ENCODE data around the gene CDYL.

CDYL gene

GRCh38 chr6:4977468-4977867, 201.3 kb downstream of the CDYL start:
- H3K4me1 ChIP-seq (ENCODE audit: control insufficient read depth in 1 of 2, insufficient read depth in 1 of 2, low read depth in 1 of 2, low read length in 1 of 2) = peaks cover 0 to 8% of the 10 kb centered on the region in 2 experiments
- no peak for TF ChIP-seq CTCF (IDR thresholded peaks at IDR 0.05)
- no peak overlapping the region for H3K27ac ChIP-seq
- no peak overlapping the region for H3K4me3 ChIP-seq (ENCODE audit: low read depth in 1 of 2, low read length in 1 of 2)
- H3K9me3 ChIP-seq = peaks cover 5% of the 10 kb centered on the region
- no peaks in the 10 kb centered on the region for H3K36me3 ChIP-seq
- H3K27me3 ChIP-seq = no peaks in the 10 kb centered on the region

GRCh38 chr6:4979426-4979825, 203.2 kb downstream of the CDYL start:
- Histone ChIP-seq H3K4me1 (ENCODE audit: control insufficient read depth in 1 of 2, insufficient read depth in 1 of 2, low read depth in 1 of 2, low read length in 1 of 2) (peaks cover 14 to 23% of the 10 kb centered on the region in 2 experiments), H3K27me3 (no peaks in the 10 kb centered on the region), H3K4me3 (ENCODE audit: low read depth in 1 of 2, low read length in 1 of 2) (no peak overlapping the region), H3K27ac (no peak overlapping the region), H3K36me3 (no peaks in the 10 kb centered on the region), H3K9me3 (peaks cover 5% of the 10 kb centered on the region)
- no peak for TF ChIP-seq CTCF (IDR thresholded peaks at IDR 0.05)

GRCh38 chr6:4981761-4982160, 205.6 kb downstream of the CDYL start:
- peaks cover 18 to 27% of the 10 kb centered on the region in 2 experiments for H3K4me1 ChIP-seq (ENCODE audit: control insufficient read depth in 1 of 2, insufficient read depth in 1 of 2, low read depth in 1 of 2, low read length in 1 of 2)
- H3K4me3 ChIP-seq (ENCODE audit: low read depth in 1 of 2, low read length in 1 of 2) = no peak overlapping the region
- H3K36me3 ChIP-seq = no peaks in the 10 kb centered on the region
- TF ChIP-seq CTCF (IDR thresholded peaks at IDR 0.05) = no peak
- H3K27ac ChIP-seq = no peak overlapping the region
- H3K9me3 ChIP-seq = peaks cover 5% of the 10 kb centered on the region
- H3K27me3 ChIP-seq = no peaks in the 10 kb centered on the region

GRCh38 chr6:4983322-4983721, 207.1 kb downstream of the CDYL start:
- H3K36me3 ChIP-seq = no peaks in the 10 kb centered on the region
- H3K4me3 ChIP-seq (ENCODE audit: low read depth in 1 of 2, low read length in 1 of 2) = no peak overlapping the region
- H3K9me3 ChIP-seq = peaks cover 5% of the 10 kb centered on the region
- no peak overlapping the region for H3K27ac ChIP-seq
- H3K4me1 ChIP-seq (ENCODE audit: control insufficient read depth in 1 of 2, insufficient read depth in 1 of 2, low read depth in 1 of 2, low read length in 1 of 2) = peaks cover 18 to 27% of the 10 kb centered on the region in 2 experiments
- H3K27me3 ChIP-seq = no peaks in the 10 kb centered on the region
- no peak for TF ChIP-seq CTCF (IDR thresholded peaks at IDR 0.05)

- H3K4me1 ChIP-seq (ENCODE audit: control insufficient read depth in 1 of 2, insufficient read depth in 1 of 2, low read depth in 1 of 2, low read length in 1 of 2) = peaks cover 18 to 22% of the 10 kb centered on the region in 2 experiments
- no peak overlapping the region for H3K4me3 ChIP-seq (ENCODE audit: low read depth in 1 of 2, low read length in 1 of 2)
- no peak overlapping the region for H3K27ac ChIP-seq
- H3K36me3 ChIP-seq = no peaks in the 10 kb centered on the region
- no peaks in the 10 kb centered on the region for H3K27me3 ChIP-seq
- no peak for TF ChIP-seq CTCF (IDR thresholded peaks at IDR 0.05)
- no peaks in the 10 kb centered on the region for H3K9me3 ChIP-seq
These were observed 210.8 kb downstream of the CDYL start for GRCh38 chr6:4986999-4987398.

GRCh38 chr6:4987432-4987831, 211.2 kb downstream of the CDYL start:
- TF ChIP-seq CTCF (IDR thresholded peaks at IDR 0.05) = no peak
- Histone ChIP-seq H3K27me3 (no peaks in the 10 kb centered on the region), H3K27ac (no peak overlapping the region), H3K36me3 (no peaks in the 10 kb centered on the region), H3K4me3 (ENCODE audit: low read depth in 1 of 2, low read length in 1 of 2) (no peak overlapping the region), H3K9me3 (no peaks in the 10 kb centered on the region), H3K4me1 (ENCODE audit: control insufficient read depth in 1 of 2, insufficient read depth in 1 of 2, low read depth in 1 of 2, low read length in 1 of 2) (peaks cover 18 to 19% of the 10 kb centered on the region in 2 experiments)

All from neutrophil (primary cell).